GM19035 (cell line): ENCODE data around the gene ATP6V0D1.

Source experiments
- ATAC-seq: cut with Tn5 transposase; IDR thresholded peaks from one replicate; pipeline ENCODE4 v1.9.1; 2021; ENCODE audit not compliant: unreplicated experiment

The ATP6V0D1 gene

DNA sequence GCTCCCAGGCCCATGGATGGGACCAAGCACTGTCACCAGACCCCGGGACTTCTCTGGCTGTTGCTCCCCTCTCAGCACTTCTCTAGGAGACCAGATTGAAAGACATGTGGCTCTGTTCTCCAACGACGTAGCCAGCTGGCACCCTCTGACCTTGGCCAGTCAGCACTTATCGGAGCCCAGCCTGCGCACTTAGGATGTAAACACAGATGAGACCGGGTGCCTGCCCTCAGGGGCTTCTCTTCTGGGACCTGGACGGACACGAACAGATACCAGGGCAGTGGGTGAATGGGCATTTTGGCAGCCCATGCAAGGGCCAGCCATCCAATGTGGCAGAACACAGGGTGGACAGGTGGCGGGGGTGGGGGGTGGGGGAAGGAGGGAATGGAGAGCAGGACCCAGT, 71.3 kb downstream of the ATP6V0D1 start:
- no peak for ATAC-seq

DNA sequence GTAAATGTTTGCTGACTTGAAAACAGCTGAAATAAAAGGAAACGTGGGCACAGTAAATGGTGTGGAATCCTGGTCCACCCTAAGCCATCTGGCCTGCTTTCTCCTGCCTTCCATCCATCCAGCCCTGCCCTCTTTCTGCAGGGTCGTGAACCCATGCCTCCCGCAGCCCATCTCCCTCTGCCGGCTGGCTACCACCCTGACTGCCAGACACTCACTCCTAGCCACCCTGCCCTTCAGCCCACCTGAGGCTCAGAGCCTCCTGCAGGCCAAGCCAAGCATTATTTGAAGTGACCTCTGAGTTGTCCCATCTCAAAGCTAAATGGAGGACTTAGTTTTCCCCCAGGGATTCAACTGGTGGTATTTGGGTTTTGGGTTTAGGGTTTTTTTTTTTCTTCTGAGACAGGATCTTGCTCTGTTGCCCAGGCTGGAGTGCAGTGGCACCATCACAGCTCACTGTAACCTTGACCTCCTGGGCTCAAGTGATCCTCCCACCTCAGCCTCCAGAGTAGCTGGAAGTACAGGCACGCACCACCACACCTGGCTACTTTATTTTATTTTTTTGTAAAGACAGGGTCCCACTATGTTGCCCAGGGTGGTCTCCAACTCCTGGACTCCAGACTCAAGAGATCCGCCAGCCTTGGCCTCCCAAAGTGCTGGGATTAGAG, 73.0 kb downstream of the ATP6V0D1 start:
- ATAC-seq = no peak

DNA sequence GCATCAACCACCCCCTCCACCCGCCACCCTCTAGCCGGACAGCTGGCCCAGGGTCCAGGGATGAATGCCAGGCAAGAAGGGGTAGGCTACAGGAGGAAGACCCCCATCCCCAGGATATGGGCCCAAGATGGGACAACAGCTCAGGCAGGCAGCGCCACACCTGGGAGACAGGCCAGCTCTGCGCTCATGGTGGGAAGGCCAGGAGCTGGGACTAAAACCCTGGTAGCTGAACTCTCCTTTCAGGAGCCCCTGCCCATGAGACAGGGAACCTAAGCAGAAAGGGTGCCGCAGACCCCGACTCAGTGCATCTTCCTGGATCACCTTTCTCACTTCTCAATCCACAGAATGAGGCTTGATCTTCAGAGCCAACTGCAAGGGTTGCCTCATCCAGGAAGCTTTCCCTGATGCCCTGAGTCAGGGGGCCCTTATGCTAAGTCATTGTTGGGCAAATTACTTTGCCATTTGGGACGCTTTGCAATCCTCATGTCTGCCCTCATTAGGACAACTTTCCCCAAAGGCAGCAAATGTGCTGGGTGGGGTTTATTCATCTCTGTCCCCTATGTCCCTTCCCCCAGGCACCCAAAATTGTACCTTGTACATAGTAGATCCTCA, 73.7 kb downstream of the ATP6V0D1 start:
- no peak for ATAC-seq

DNA sequence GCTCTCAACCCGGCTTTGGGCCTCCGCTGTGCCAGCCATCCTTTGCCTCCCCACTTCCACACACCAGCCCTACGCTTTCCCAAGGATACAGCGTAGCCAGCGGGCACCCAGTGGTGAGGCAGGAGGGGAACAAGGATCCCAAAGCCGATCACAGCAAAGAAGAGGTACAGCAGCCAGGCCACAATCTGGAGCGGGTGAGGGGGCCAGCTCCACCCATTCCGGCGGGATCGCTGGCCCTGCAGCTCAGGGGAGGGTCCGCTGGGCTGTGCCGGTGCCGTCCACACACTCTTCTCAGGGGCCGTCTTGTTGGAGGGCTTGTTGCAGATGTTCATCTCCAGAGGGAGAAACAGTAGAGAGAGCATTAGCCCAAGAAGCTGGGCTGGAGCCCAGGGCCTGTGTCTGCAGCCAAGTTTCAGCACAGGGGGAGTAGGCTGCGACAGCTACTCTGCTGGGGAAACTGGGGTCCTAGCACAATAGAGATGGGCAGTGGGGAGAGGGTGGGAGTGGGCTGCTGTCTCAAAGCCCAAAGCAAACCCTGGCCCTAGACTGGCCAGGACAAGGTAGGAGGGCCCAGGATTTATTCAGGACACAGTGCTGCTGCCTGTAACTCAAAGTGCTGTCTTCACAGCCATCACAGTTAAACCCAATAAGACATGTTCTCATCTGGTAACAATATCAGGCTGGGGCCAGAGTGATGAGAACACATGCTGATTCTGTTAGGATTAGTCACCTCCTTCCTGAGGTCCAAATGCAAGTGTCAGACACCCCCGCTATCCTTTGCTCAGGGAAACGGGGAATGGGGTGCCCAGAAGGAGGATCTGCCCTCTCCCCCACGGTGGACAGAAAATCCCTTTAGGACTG, 74.6 kb downstream of the ATP6V0D1 start:
- no peak for ATAC-seq

DNA sequence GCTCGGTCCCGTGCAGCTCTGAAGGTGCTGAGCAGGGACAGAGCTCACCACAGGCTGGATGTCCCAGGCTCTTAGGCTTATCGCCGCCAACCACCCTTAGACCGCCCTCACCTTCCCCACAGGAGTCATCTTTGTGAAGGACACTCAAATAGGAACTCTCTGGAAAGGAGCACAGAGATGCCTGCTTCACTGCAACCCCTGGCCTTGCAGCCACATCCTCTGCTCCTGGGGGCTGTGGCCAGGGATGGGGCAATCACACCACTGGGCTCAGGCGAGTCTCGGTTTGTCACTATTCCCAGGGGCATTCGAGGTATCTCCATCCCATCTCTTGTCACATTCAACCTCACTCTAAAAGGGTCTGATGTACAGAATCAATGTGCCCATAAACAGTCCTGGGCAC, 75.6 kb downstream of the ATP6V0D1 start:
- no peak for ATAC-seq

DNA sequence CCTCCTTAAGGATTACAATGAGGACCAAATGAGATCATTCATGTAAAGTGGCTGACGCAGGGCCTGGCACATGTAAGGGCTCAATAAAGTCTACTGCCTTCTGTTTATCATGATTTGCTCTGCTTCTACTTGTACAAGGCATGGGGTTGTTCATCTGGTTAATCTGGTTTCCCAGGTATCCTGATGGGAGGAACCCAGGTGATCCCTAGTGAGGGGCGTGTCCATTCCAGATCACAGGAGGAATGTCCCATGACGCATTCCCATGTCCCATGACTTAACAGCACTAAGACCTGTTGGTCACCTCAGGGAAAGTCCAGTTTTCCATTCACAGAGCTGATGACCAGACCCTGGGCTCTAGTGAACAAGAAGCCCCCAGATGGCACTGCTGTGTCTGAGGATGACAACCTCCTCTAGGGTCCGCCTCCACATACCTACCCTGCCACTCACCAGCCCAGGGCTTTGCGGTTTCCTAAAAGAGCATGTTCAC, 76.2 kb downstream of the ATP6V0D1 start:
- no peak for ATAC-seq

DNA sequence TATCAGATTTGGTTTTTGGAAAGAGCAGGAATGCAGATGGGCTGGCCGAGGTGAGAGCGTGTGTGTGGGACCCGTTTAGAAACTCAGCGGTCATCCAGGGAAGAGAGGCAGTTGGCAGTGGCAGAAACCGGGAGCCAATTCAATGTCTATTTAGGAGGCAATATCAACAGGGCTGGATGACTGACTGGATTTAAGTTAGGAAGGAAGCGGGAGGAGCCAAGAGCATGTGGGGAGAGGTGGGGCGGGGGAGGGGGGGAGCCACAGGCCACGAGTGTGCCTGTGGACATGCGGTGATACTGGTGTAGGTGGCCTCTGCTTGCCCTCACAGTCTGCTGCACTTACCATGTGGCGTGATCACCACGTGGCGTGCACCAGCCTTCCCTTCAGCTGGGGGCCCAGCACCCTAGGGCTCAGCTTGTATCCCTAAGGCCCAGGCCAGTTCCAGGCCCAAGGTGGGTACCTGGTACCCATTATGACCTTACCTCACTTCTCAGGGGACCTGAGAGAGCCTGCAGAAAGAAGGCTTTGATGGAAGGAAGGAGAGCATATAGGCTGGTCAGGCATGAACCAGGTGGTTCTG, 76.9 kb downstream of the ATP6V0D1 start:
- ATAC-seq = no peak

DNA sequence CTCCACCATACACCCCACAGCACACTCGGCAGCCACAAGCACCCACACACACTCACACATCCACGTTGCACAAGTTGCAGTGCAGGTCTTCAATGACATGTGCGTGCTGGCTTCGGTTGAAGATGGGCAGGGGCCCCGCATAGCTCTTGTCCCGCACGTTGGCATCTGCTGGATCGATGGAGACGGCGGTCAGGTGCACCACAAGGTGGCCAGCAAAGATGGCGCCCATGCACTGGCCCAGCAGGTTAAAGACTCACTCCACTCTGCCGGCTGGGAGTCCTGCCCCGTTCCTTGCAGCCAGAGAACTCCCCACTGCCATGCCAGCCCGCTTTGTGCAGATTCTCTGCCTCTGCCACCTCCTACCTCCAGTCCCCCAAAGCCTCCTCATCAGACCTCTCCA, 80.1 kb downstream of the ATP6V0D1 start:
- no peak for ATAC-seq

DNA sequence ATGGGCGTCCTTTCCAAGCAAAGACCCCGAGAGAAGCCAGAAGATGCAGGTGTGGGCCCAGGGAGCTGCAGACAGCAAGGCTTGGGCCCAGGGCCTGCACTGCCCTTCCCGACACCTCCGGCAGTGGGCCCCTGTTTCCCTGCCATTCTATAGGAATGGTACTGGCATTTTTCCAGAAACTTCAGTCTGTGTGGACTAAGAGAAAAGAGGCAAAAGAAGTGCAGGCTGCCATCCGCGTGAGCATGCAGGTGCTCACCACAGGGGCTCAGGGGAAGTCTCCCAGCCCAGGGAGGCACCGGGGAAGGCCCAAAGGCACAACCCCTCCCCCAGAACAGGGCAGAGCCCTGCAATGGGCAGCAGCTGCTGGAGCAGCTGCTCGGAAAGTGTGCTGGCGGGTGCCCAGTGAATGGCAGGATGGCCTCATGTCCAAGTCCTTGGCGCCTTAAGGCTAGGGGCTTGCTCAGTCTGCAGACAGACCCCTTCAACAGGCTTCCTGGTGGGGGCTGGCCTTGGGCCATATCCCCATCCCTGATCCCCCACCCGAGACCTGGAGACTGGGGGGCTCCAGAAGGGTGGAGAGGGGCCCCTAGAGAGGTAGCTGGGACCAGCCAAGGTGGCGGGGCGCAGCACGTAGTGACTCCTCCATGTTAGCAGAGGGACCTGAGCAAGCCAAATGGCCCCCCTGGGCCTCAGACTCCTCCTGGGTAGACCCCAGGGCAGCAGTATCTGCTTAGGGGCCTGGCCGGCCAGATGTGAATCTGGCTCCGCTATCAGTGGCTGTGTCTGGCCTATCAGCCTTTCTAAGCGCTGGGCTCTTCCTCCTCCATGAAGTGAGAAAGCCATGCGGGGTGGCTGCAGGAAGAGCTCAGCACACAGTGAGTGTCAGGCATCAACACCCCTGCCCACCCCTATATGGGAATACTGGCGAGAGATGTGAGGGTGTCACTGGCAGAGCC, 80.9 kb downstream of the ATP6V0D1 start:
- ATAC-seq = no peak

DNA sequence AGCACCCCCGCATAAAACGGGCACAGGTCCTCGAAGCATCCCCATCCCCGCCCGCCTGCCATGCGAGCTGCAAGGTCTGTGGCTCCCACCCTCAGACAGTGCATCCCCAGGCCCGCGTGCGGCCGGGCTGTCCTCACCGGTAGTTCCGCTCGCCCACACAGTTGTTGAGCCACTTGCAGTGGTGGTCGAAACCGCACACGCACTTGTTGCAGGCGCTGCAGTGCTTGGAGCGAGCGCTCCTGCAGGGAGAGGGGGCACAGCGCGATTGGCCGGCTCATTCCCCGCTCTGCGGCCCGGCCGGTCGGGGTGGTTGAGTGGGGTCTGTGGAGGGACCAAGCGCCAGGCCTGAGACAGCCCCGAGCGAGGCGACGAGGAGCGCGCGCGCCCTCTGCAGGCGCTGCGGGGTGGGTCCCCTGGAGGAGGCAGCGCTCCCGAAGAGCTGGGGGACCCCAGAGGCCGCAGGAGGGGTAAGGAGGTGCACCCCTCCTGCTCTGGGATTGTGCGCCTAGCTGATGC, 81.7 kb downstream of the ATP6V0D1 start:
- ATAC-seq = no peak

DNA sequence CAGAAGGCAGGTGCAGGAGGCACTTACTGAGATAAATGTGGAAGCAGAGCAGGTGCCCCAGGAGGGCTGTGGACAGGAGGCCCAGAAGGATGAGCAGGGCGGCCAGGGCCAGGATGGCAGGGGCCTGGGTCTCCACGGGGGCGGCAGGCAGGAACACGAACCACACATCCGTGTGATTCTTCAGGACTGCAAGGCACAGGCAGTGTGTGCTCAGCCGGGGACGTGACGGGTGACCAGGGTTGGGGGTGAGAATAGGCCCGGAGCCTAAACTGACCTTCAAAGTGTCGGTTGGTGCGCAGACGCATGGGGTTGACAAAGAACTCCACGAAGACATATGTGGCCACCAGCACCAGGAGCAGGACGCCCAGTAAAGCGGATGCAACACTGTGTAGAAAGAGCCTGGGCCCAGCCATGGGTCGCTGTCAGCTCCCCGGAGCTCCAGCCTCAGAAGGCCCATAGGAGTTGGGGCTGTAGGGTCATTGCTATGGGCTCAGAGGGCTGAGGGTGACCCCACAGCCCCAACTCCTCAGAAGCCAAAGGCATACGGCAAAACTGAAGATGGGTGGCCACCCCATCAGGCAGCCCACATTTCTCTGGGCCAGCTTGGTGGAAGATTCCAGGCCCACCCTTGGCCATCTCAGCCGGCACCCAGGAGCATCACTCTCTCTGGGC, 82.3 kb downstream of the ATP6V0D1 start:
- no peak for ATAC-seq

DNA sequence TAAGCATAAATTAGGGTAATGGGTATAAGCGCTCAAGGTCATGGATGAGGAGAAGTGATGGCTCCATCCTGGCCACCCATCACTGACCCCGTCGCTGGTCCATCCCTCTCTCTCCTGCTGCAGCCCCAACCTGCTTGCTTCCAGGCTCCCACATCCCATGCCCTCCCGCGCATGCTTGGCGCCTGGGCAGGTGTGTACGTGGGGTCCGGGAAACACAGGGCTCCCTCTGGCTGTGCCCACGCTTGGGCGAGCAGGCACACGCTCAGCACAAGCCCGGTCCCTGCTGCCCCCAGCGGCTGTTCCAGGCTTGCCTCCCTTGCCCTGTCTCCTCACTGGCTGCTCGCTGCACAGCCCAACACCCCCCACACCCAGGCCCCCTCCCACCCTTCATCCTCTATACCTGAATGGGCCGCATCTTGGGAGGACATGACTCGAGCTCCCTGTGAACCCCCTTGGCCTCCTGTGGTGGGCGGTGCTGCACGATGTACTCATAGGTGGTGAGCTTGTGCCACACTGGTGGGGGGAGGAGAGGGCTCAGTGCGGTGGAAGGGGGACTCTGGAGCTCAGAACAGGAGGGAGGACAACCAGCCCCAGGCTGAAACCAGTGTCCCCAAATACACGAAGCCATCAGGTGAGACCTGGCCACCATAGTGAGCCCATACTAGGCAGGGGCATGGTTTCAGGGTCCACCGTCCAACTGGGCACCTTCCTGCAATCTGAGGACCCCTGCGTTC, 83.0 kb downstream of the ATP6V0D1 start:
- ATAC-seq = no peak

DNA sequence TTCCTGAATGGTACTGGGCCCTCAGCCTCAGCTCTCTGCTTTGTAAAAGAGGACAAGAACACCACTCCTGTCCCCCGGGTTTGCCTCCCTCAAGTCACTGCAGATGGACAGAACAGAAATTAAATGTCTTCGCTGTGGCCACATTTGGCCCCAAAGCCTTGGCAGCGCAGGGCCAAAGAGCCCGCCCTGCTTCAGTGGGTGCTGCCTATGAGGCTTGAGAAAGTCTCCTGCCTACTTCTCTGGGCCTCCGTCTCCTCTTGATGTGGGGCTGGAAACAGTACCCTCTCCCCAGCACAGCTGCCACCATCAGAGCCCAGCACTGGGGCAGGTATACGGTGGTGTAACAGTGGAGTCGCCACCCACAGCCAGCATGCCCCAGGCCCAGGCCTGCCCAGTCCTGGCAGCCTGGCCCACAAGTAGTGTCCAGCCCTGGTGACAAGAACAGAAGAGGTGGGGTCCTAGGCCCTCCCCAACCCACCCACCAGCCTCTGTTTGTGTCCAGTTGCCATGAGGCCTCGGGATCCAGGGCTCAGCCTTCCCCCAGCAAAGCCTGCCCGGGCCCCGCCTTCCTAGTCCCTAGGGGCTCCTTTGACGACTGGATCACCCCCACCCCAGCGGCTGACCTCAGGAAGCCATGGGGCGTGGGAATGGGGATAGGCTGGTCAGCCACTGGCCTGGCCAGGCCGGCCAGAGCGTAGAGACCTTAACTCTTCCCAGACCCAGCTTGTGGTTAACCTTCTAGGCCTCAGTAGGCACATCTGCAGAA, 83.7 kb downstream of the ATP6V0D1 start:
- no peak for ATAC-seq

DNA sequence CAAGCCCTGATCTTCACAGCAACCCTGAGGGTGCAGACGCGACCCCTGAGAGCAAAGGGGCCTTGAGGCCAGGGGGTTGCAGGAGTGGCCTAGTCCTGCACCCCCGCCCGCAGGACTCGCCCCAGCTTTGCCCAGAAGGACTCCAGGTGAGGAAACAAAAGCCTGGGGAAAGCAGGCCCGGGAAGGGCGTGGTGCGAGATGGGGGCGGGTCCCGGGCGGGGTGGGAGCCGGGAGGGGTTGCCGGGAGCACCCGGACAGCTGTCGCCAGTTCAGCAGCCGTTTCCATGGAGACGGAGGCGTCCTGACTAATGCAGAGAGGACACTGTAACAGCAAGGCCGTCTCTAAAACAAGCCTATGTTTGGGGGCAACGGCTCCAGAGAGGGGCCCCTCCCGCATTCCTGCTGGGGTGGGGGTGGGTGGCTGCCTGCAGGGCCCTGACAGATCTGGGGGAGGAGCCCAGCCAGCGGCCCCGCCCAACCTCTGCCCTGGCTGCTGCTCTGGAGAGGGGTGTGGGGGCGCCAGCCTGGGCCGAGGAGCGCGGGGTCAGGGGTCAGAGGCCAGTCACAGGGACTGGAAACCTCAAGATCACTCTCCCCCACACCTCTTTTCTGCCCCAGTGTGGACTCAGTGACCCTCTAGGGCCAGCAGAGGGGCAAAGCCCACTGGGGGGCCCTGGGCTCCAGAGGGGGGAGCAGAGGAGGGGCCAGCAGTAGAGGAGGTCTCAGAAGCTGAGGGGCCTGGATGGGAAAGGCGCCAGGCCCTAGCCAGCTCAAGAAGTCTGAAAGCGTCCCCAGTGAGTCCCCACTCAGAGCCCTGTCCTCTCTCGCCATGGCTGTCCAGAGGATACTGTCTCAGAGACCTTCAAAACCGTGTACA, 84.6 kb downstream of the ATP6V0D1 start:
- no peak for ATAC-seq

DNA sequence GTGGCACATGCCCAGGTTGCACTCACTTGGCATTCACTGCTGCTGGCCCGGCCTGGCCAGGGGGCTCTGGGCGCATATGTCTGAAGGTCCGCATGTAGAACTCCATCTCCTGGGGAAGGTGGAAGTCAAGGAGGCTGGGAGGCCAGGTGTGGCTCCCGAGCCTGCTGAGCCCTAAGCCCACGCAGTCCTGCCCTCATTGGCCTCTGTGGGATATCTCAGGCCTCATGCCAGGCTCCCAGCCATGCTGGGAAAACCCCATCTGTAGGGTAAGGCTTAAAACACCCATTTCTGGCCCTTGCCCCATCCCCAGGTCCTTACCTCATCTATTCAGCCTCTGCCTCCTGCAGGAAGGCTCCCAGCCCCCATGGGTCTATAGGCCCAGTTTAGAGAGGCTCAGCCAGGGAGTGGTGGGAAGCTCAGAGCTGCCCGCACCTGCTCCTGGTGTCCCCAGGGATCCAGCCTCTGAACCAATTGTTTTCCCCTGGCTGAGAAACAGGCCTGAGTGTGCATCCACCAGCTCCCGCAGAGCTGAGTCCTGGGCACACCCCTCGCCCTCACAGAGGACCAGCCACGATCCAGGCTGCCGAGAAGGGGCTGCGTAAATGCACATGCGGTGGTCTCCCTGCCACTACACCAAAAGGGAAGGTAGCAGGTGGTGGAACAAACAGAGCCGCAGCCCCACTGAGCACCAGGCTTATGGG, 85.3 kb downstream of the ATP6V0D1 start:
- no peak for ATAC-seq

DNA sequence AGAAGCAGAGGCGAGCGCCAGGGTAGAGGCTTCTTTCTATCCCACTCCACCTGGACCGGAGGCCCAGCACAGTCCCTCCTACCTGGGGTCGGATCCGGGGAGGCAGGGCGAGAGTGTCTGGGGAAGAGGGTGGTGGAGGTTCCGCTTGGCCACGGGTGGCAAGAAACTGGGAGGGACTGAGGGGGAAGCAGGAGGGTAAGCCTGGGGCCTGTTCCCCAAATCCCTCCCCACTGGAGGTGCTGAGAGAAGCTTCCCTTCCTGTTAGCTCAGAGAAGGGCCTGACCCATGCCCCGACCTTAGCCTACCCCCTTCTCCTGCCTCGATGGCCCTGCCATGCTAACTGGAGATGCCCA, 85.9 kb downstream of the ATP6V0D1 start:
- no peak for ATAC-seq
